Superior temporal gyrus (tissue), 1 donor: ENCODE data around the gene FCGBP.
"Not testable (repeated sequence)": the region's sequence is repeated elsewhere in the genome, so short reads cannot be mapped to it uniquely, and the experiment has no call there.

Experiments
- DNase-seq: peaks from one replicate; pipeline ENCODE4 v3.0.0-alpha.2; 2016; ENCODE audit errors: extremely low spot score

FCGBP gene

DNA sequence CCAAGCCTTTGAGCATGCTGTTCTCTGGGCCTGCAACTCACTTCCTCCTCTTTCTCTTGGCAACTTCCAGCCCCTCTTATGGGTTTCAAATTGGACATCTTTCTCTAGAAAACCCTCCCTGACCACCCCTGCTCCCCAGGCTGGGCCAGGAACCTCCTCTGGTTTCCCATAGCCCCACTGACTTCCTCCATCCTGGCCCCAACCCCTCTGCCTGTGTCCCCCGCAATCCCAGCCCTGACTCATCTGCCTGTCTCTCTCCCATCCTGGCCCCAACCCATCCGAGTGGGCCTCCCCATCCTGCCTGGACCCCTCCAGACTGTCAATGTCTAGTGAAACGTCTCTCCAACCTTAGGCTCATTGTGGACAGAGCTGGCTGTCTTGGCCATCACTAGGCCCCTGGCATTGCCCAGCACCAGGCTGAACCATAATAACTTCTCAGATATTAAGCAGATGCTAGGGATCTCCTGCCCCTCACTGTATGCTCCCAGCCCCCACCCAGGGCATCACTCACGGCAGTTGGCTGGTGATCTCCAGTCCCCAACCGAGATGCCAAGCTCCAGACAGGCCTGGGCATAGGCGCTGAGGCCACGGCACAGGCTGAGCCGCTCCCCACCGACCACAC, 16.8 kb downstream of the FCGBP start:
- DNase-seq = no peak

GRCh38 chr19:39916851-39917396, 17.5 kb downstream of the FCGBP start:
- no peak for DNase-seq

DNA sequence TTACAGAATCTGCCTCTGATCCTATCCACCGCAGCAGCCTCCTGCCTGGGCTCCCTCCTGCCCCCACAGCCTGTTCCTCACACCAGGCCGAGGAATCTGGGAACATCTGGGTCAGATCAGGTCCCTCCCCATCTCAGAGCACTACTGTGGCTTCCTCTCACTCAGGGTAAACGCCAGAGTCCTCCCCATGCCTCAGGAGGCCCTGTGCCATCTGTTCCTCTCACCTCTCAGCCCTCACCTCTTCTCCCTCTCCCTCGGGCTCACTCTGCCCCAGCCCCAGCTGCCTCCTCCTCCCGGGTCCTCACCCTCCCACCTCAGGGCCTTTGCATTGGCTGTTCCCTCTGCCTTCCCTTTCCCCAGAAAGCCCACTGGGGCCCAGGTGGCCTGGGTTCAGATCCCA, 18.2 kb downstream of the FCGBP start:
- DNase-seq = no peak

DNA sequence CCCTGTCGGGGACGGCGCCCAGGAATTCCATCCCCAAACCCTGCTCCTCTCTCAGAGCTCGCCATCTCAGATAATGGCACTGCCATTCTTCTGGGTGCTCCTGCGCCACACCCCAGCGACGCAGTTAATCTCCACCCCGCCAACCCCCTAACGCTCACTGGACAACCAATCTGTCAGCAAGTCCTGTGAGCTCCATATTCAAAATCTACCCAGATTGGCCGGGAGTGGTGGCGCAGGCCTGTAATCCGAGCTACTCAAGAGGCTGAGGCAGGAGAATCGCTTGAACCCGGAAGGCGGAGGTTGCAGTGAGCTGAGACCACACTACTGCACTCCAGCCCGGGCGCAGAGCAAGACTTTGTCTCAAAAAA, 18.6 kb downstream of the FCGBP start:
- DNase-seq = no peak

DNA sequence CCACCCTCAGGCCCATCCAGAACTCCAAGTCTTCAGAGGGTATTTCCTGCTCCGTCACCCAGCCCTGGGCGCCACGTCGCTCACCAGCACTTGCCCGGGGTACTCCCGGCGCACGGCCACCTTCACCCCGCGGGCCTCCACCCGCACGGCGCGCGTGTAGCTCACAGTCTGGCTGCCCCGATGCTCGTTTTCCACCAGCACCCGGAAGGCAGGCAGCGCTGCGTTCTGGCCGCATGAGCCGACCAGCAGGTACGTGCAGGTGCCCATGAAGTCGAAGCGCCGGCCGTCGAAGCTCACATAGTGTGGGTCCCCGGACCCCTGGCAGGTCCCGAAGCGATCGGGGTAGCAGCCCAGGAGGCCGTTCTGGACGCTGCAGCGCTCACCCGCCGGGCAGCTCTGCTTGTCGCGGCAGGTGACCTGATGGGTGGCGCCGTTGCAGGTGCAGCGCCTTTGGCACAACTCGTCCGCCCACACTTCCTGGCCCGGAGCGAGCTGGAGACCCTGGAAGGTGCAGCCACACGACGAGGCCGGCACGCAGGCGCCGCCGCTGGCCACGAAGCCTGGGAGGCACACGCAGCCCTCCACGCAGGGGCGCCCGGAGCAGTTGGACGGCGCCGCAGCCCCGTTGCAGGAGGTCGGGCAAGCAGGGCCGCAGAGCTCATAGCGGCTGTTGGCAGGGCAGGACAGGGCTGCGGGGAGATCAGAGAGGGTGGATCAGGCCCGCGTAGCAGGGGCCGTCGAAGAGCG, 19.2 kb downstream of the FCGBP start:
- DNase-seq = no peak

GRCh38 chr19:39913682-39914333, 20.6 kb downstream of the FCGBP start:
- DNase-seq = no peak

- DNase-seq = no peak
Observed at GRCh38 chr19:39908803-39909202, 25.6 kb downstream of the FCGBP start.

GRCh38 chr19:39906820-39907611, 27.4 kb downstream of the FCGBP start:
- DNase-seq = no peak

GRCh38 chr19:39906283-39906682, 28.2 kb downstream of the FCGBP start:
- no peak for DNase-seq

DNA sequence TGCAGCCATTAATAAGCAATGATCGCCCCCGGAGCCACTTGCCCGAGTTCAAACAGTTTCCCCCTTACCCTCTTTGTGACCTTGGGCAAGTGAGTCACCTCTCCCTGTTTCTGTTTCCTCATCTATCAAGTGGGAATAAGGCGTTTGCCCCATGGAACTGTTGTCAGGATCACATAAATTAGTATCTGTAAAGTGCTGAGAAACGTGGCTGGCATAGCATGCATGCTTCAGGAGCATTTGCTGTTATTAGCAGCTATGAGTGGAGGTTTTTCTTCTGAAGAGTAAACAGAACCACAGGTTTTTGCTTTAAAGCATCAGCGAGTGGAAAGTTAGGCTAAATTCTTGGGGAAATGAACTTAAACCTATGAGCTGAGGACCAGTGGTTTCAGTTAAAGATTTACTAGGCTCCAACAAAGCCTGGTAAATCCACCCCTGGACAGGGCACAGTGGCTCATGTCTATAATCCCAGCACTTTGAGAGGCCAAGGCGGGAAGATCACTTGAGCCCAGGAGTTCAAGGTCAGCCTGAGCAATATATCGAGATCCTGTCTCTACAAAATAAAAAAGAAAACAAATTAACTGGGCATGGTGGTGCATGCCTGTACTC, 30.8 kb downstream of the FCGBP start:
- DNase-seq = not testable (repeated sequence)

DNA sequence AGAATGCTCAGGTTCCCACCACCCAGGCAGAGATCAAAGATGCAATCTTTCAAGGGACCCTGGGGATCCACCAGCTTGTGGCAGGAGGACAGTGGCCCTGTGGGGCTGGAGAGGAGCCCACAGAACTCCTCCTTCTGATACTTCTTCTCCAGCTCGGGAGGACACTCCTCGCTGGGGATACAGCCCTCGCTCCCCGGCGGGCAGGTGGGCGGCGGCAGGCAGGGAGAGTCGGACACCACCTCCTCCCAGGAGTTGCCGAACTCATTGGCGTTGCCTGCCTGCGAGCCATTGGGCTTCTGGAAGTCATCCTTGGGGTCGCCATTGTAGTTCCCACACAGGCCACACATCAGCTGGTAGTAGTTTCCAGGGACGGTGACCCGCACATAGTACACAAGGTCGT, 32.1 kb downstream of the FCGBP start:
- not testable (repeated sequence) for DNase-seq

DNA sequence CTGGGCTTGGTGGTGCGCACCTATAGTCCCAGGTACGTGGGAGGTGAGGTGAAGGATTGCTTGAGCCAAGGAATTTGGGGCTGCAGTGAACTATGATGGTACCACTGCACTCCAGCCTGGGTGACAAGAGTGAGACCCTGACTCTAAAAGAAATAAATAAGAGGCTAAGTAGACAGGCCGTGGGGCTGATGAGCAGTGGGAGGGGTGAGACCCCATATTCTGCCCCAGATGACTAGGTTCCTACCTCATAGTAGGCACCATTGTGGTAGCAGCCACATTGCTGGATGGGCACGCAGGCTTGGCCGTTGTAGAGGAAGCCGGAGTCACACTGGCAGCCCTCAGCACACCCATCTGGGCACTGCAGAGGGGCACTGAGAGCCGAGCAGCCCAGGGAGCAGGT, 32.8 kb downstream of the FCGBP start:
- not testable (repeated sequence) for DNase-seq

DNA sequence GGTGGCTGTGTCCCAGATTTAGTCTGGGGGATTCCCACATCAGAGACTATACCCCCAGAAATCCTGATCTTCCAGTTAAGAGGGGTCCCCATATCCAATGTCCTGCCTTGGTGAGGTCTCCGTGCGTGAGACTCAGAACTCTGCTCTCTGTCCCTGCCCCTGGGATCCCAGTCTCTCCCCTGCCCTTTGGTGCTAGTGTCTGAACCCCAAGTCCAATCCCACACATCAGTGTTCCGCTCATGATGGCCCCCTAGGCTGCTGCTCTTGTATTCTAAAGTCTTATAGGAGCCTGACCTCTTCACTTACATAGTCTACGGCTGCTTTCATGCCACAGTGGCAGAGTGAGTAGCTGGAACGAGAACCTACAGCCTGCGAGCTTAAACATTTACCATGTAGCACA, 35.6 kb downstream of the FCGBP start:
- DNase-seq = not testable (repeated sequence)

GRCh38 chr19:39897511-39898245, 36.8 kb downstream of the FCGBP start:
- not testable (repeated sequence) for DNase-seq

DNA sequence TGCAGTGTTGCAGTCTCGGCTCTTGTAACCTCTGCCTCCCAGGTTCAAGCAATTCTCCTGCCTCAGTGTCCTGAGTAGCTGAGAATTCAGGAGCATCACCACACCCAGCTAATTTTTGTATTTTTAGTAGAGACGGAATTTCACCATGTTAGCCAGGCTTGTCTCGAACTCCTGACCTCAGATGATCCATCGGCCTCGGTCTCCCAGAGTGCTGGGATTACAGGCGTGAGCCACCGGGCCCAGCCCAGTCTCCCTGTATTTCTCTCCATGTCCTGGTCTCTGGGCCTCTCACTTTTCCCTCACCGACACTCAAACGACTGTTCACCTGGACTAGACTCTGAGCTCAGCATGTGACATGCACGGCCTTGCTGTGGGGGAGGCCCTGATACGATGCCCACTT, 39.3 kb downstream of the FCGBP start:
- DNase-seq = not testable (repeated sequence)

DNA sequence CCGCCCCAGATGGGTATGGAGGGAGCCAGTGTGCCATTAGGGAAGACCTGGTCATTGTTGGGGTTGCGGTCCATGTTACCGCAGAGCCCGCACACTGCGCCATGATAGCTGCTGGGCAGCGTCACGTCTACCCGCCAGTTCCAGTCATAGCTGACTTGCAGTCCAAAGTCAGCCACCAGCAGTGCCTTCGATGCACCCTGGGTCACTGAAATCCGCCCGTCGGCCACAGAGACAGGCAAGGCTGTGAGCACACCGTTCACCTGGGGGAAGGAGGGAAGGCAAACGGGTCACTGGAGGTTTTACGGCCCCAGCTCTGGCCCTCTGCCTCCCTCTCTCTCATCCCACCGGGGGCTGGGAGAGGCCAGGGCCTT, 40.2 kb downstream of the FCGBP start:
- not testable (repeated sequence) for DNase-seq

DNA sequence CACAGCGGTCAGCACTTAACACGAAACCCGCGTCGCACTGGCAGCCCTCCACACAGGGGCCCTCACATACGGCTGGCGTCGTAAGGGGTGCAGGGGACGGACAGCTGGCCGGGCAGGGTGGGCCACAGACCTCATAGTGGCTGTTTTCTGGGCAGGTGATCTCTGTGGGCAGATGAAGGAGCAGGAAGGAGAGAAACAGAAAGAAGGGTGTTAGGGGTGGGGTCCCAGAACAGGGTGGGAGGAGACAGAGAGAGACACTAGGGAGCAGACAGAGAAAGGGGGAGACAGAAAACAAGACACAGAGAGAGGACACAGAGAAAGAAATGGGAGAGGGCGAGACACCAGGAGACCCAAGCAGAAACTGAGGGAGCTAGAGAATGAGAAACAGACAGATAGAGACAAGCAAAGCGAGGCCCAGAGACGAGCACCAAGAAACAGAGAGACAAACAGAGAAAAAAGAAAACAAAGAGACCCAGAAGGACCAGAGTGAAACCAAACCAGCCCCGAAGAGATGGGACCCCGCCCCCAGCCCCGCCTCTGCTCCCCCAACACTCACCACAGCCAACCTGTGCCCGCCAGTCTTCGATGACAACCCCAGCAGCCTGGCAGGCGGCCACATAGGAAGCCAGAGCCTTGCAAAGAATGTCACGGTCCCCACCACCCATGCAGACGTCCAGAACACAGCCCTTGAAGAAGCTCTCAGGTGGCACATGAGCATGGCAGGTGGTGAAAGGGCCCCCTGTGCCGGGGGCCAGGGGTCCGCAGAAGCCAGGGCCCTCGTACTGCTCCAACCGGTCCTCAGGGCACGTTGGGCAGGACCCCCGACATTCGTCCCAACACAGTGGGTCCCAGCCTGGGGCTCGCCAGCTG, 40.8 kb downstream of the FCGBP start:
- DNase-seq = not testable (repeated sequence)

- not testable (repeated sequence) for DNase-seq
Observed at GRCh38 chr19:39892506-39892902, 41.9 kb downstream of the FCGBP start.

DNA sequence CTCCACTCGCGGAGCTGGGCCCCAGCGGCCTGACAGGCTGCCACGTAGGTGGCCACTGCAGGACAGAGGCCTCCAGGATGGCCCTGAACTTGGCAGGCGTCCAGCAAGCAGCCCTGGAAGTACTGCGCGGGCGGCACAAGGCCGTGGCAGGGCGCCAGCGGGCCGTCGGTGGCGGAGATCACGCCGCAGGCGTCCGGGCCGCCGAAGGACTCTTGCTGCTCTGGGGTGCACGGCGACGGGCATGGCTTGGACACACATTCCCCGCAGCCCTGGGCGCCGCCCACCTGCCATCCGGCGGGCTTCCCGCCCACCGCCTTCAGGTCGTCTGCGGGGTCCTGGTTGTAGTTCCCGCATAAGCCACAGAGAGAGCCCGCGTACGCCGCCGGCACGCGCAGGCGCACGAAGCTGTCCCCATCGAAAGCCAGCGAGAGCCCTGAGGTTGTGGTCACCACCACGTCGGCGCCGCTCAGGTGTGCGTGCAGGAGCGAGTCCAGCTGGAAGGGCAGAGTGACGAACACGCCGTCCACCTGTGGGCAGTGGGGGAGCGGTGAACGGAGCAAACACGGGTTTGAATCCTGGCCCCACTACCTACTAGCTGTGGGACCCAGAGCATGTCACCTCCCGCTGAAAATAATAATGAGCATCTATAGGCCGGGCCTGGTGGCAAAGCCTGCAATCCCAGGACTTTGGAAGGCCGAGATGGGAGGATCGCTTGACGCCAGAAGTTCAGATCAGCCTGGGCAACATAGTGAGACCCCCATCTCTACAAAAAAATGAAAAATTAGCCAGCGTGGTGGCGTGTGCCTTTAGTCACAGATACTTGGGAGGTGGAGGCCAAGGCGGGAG, 42.6 kb downstream of the FCGBP start:
- not testable (repeated sequence) for DNase-seq
